ENCODE results near the gene HSPA12A. TPM values are rescaled to one million over a fixed set of nuclear protein-coding genes. Genes with fewer than 3 reads are reported as not detected.
A peak's percentile ranks its signal among the peaks of the same experiment; 100 is the strongest.

The HSPA12A gene
- total RNA-seq, 2 experiments from 2014 or later = 0.49 TPM; not detected in 1

DNA sequence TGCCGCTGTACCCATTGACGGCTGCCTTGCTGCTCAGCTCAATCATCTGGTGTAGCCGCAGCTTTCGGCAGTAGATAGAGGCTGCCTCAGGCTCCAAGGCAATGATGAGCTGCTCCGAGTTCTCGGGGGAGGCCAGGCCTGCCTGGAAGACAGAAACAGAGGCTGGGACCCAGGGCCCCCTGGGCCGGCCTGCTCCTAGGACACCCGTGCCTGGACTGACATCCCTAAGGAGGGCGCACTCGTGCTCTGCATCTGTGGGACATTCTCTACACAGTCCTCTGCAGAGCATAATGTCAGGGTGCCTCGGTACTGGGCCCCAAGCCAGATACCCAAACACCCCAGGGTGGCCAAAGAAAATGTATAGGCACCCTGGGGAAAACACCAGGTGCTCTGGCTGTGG lies 58.5 kb downstream of the HSPA12A start:
- ChIA-PET POLR2A (no interaction called here), CTCF (no interaction called here)
- Mint-ChIP-seq H3K4me1 (ENCODE audit: low read depth) (no peaks in the 10 kb centered on the region), H3K4me3 (no peak overlapping the region), H3K9me3 (no peaks in the 10 kb centered on the region), H3K36me3 (ENCODE audit: low read depth) (no peaks in the 10 kb centered on the region), H3K27ac (no peak overlapping the region), H3K27me3 (peaks cover 50% of the 10 kb centered on the region)
- peaks cover 0 to 4% of the 10 kb centered on the region in 2 experiments for H3K27me3 ChIP-seq (ENCODE audit: control insufficient read depth in 1 of 2, insufficient read depth in 2 of 2, low read length in 2 of 2)
- H3K4me3 ChIP-seq (ENCODE audit: low read length) = no peak overlapping the region
- peaks cover 3% of the 10 kb centered on the region for H3K4me1 ChIP-seq (ENCODE audit: insufficient read depth, low read length)
- H3K27ac ChIP-seq (ENCODE audit: low read depth in 1 of 2, low read length in 2 of 2) = no peak overlapping the region
- H3K36me3 ChIP-seq (ENCODE audit: insufficient read depth, low read length) = no peaks in the 10 kb centered on the region
- TF ChIP-seq CTCF (IDR thresholded peaks at IDR 0.05) = no peak
- ATAC-seq (ENCODE audit: poor library complexity) (no peak), DNase-seq (peak in 1 of 14 experiments; percentile 2)
- intact Hi-C loops (cut with DNase I, micrococcal nuclease) = loop anchor here (5.0 kb wide), 1 partner anchor 83 kb away; no protein-coding TSS in a partner anchor
- H3K9me3 ChIP-seq (ENCODE audit: control insufficient read depth in 1 of 2, insufficient read depth in 1 of 2, low read length in 2 of 2) = no peaks in the 10 kb centered on the region

- H3K27me3 Mint-ChIP-seq = peaks cover 43% of the 10 kb centered on the region
- intact Hi-C loops (cut with DNase I, micrococcal nuclease) = loop anchor here (5.0 kb wide), 1 partner anchor 84 kb away; no protein-coding TSS in a partner anchor
- POLR2A ChIA-PET = no interaction called here
Observed at GRCh38 chr10:116683166-116683565, 59.2 kb downstream of the HSPA12A start.

DNA sequence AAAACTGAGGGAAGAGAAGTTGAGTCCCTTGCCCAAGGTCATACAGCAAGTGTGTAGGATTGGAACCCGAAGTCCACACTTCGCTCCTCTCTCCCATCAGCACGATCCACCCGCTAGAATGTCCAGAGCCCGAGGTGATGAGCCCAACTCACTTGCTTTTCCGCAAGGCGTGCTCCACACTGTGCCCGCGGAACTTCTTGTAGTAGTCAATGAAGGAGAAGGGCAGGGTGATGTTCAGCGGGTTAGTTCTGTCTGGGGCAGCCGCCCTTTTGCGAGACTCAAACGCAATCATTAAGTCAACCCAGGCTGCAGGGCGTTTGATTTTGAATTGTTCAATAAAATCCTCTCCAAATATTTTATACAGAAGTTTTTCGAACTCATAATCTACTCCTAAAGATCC lies 63.0 kb downstream of the HSPA12A start:
- Mint-ChIP-seq H3K4me1 (ENCODE audit: low read depth) (no peaks in the 10 kb centered on the region), H3K4me3 (no peak overlapping the region), H3K36me3 (ENCODE audit: low read depth) (no peaks in the 10 kb centered on the region), H3K9me3 (no peaks in the 10 kb centered on the region), H3K27ac (no peak overlapping the region), H3K27me3 (peaks cover 23% of the 10 kb centered on the region)
- H3K27ac ChIP-seq (ENCODE audit: low read depth in 1 of 2, low read length in 2 of 2) = no peak overlapping the region
- no peak overlapping the region for H3K4me3 ChIP-seq (ENCODE audit: low read length)
- H3K9me3 ChIP-seq (ENCODE audit: control insufficient read depth in 1 of 2, insufficient read depth in 1 of 2, low read length in 2 of 2) = no peaks in the 10 kb centered on the region
- peaks cover 3% of the 10 kb centered on the region for H3K4me1 ChIP-seq (ENCODE audit: insufficient read depth, low read length)
- ChIA-PET CTCF (no interaction called here), POLR2A (no interaction called here)
- no peak for TF ChIP-seq CTCF (IDR thresholded peaks at IDR 0.05)
- H3K36me3 ChIP-seq (ENCODE audit: insufficient read depth, low read length) = no peaks in the 10 kb centered on the region
- peaks cover 0 to 6% of the 10 kb centered on the region in 2 experiments for H3K27me3 ChIP-seq (ENCODE audit: control insufficient read depth in 1 of 2, insufficient read depth in 2 of 2, low read length in 2 of 2)
- intact Hi-C loops (cut with DNase I, micrococcal nuclease) = no loop called here
- DNase-seq (no peak), ATAC-seq (ENCODE audit: poor library complexity) (no peak)

More at GRCh38 chr10:116683166-116683565, 59.2 kb downstream of the HSPA12A start:
- TF ChIP-seq CTCF (IDR thresholded peaks at IDR 0.05) = no peak
- Histone ChIP-seq H3K27ac (ENCODE audit: low read depth in 1 of 2, low read length in 2 of 2) (no peak overlapping the region), H3K4me3 (ENCODE audit: low read length) (no peak overlapping the region), H3K27me3 (ENCODE audit: control insufficient read depth in 1 of 2, insufficient read depth in 2 of 2, low read length in 2 of 2) (peaks cover 0 to 4% of the 10 kb centered on the region in 2 experiments), H3K9me3 (ENCODE audit: control insufficient read depth in 1 of 2, insufficient read depth in 1 of 2, low read length in 2 of 2) (no peaks in the 10 kb centered on the region), H3K36me3 (ENCODE audit: insufficient read depth, low read length) (no peaks in the 10 kb centered on the region), H3K4me1 (ENCODE audit: insufficient read depth, low read length) (peaks cover 3% of the 10 kb centered on the region)
- no peaks in the 10 kb centered on the region for H3K36me3 Mint-ChIP-seq (ENCODE audit: low read depth)
- DNase-seq (no peak), ATAC-seq (ENCODE audit: poor library complexity) (no peak)
- no peaks in the 10 kb centered on the region for H3K4me1 Mint-ChIP-seq (ENCODE audit: low read depth)
- no peak overlapping the region for H3K27ac Mint-ChIP-seq
- CTCF ChIA-PET = interaction anchor here (1.3 to 1.8 kb wide), 3 partner anchors 88 to 106 kb away, joined by 3 to 8 read pairs (median 7); no protein-coding TSS in a partner anchor
- no peak overlapping the region for H3K4me3 Mint-ChIP-seq
- H3K9me3 Mint-ChIP-seq = no peaks in the 10 kb centered on the region

Measured in CD4-positive, alpha-beta T cell (primary cell).